Loucy (cell line): ENCODE data around the gene SPHK2.
"Not testable (repeated sequence)": the region's sequence is repeated elsewhere in the genome, so short reads cannot be mapped to it uniquely, and the experiment has no call there.

Experiments used
- H2AFZ ChIP-seq: fragments of 200-600 bp; sonication (generic); 2 replicates; pipeline ENCODE4 v1.6.0; 2016; ENCODE audit warnings: antibody characterized with exemption, mild to moderate bottlenecking, low read length, moderate library complexity
- H3F3A ChIP-seq: fragments of 200-600 bp; 2 replicates; pipeline ENCODE4 v1.6.0; 2016; ENCODE audit warnings: antibody characterized with exemption, low read depth, mild to moderate bottlenecking
- H3K27me3 ChIP-seq: fragments of 200-600 bp; sonication (generic); 2 replicates; pipeline ENCODE4 v1.6.1; 2014; ENCODE audit warnings: low read length, mild to moderate bottlenecking; ENCODE audit not compliant: insufficient read depth, poor library complexity, severe bottlenecking
- H3K36me3 ChIP-seq: fragments of 200-600 bp; sonication (generic); 2 replicates; pipeline ENCODE4 v1.6.1; 2016; ENCODE audit warnings: low read length; ENCODE audit not compliant: insufficient read depth
- H3K4me1 ChIP-seq: fragments of 200-600 bp; sonication (generic); 2 replicates; pipeline ENCODE4 v1.5.1; 2014; ENCODE audit warnings: low read length, mild to moderate bottlenecking; ENCODE audit not compliant: insufficient read depth, poor library complexity, severe bottlenecking
- H3K4me2 ChIP-seq: fragments of 200-600 bp; sonication (generic); 2 replicates; pipeline ENCODE4 v1.6.0; 2014; ENCODE audit warnings: antibody characterized with exemption, low read length, low read depth, mild to moderate bottlenecking; ENCODE audit not compliant: poor library complexity, severe bottlenecking
- H3K4me3 ChIP-seq: fragments of 200-600 bp; sonication (generic); 2 replicates; pipeline ENCODE4 v1.5.1; 2014; ENCODE audit warnings: low read length, mild to moderate bottlenecking, mixed read lengths; ENCODE audit not compliant: poor library complexity, severe bottlenecking
- H3K79me2 ChIP-seq: fragments of 200-600 bp; sonication (generic); 2 replicates; pipeline ENCODE4 v1.6.1; 2014; ENCODE audit warnings: low read length; ENCODE audit not compliant: insufficient read depth
- H3K9ac ChIP-seq: fragments of 200-600 bp; sonication (generic); 2 replicates; pipeline ENCODE4 v1.6.0; 2014; ENCODE audit warnings: mild to moderate bottlenecking, low read depth, low read length, moderate library complexity; ENCODE audit not compliant: poor library complexity, severe bottlenecking
- H3K9me2 ChIP-seq: fragments of 200-600 bp; sonication (generic); replicated peaks from 2 replicates; pipeline ENCODE4 v1.6.1; 2016; ENCODE audit warnings: low read depth, low read length, mixed read lengths
- H3K9me3 ChIP-seq: fragments of 200-600 bp; sonication (generic); 2 replicates; pipeline ENCODE4 v1.6.1; 2014; ENCODE audit warnings: mild to moderate bottlenecking, antibody characterized with exemption, low read length, low read depth; ENCODE audit not compliant: insufficient read depth
- H4K20me1 ChIP-seq: fragments of 200-600 bp; sonication (generic); 2 replicates; pipeline ENCODE4 v1.6.0; 2014; ENCODE audit warnings: antibody characterized with exemption, low read length, mild to moderate bottlenecking; ENCODE audit not compliant: insufficient read depth, poor library complexity, severe bottlenecking
- CTCF ChIP-seq: fragments of 200-600 bp; sonication (generic); conservative IDR thresholded peaks from 2 replicates; pipeline ENCODE4 v1.5.1; 2014; ENCODE audit warnings: mild to moderate bottlenecking, antibody characterized with exemption, low read length
- EZH2phosphoT487 ChIP-seq: fragments of 200-600 bp; IDR thresholded peaks from 2 replicates; pipeline ENCODE4 v1.6.1; 2018; ENCODE audit warnings: antibody characterized with exemption, mild to moderate bottlenecking, moderate library complexity, borderline replicate concordance

Gene SPHK2

GRCh38 chr19:48678201-48678600, 58.9 kb downstream of the SPHK2 start:
- TF ChIP-seq EZH2phosphoT487: no peak
- TF ChIP-seq CTCF: no peak
- Histone ChIP-seq H4K20me1 (no peaks in the 10 kb centered on the region), H3K4me3 (no peak overlapping the region), H3K4me1 (peaks cover 5% of the 10 kb centered on the region), H2AFZ (no peak overlapping the region), H3F3A (no peaks in the 10 kb centered on the region), H3K9me3 (no peaks in the 10 kb centered on the region), H3K9me2 (no peaks in the 10 kb centered on the region), H3K9ac (no peak overlapping the region), H3K27me3 (no peaks in the 10 kb centered on the region), H3K36me3 (no peaks in the 10 kb centered on the region), H3K4me2 (no peak overlapping the region), H3K79me2 (no peaks in the 10 kb centered on the region)

- H3K4me1 ChIP-seq, H3F3A ChIP-seq, H3K9ac ChIP-seq, H3K36me3 ChIP-seq, H2AFZ ChIP-seq, H3K79me2 ChIP-seq, H3K4me2 ChIP-seq, H4K20me1 ChIP-seq, H3K4me3 ChIP-seq, H3K9me2 ChIP-seq, H3K27me3 ChIP-seq, H3K9me3 ChIP-seq: not testable (repeated sequence)
Measured at GRCh38 chr19:48680006-48680405, 60.7 kb downstream of the SPHK2 start.
